ENCODE data around the gene CSTA. TPM values are rescaled to one million over a fixed set of nuclear protein-coding genes. Genes with fewer than 3 reads are reported as not detected.

The CSTA gene
- total RNA-seq = 1 to 10 TPM; 3.5 to 9.7 TPM
- long read RNA-seq, donor 1 = 0 reads
- long read RNA-seq, donor 2 = 0 reads

- intact Hi-C loops (cut with DNase I) = no loop called here
These were observed at the start of gene CSTA for GRCh38 chr3:122324871-122325323. Gene CSTA, plus strand, starts transcription at chr3:122325248. Its CDS starts 45 bp downstream, at chr3:122325293.

DNA sequence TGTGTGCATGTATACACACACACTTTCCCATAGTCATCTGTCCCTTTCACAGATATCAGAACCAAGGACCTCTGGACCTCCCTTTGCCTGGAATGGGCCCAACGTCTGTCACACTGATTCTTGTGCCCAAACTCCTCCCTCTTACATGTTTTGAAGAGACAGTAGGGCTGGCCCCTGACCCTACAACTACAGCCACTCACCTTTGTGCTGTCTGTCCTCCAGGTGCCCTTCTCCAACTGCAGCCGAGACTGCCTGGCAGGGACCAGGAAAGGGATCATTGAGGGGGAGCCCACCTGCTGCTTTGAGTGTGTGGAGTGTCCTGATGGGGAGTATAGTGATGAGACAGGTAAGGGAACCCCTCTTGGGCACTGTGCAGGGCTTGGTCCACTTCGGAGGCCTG, 43.2 kb upstream of the CSTA start:
- intact Hi-C loops (cut with DNase I) = no loop called here

More at GRCh38 chr3:122324871-122325323, at the start of gene CSTA:
- no peak for DNase-seq (ENCODE audit: low spot score)

GRCh38 chr3:122283796-122284445, 41.1 kb upstream of the CSTA start:
- intact Hi-C loops (cut with DNase I) = no loop called here
- DNase-seq (ENCODE audit: low spot score) = no peak

More for the DNA sequence above, 43.2 kb upstream of the CSTA start:
- DNase-seq (ENCODE audit: low spot score) = no peak

DNA sequence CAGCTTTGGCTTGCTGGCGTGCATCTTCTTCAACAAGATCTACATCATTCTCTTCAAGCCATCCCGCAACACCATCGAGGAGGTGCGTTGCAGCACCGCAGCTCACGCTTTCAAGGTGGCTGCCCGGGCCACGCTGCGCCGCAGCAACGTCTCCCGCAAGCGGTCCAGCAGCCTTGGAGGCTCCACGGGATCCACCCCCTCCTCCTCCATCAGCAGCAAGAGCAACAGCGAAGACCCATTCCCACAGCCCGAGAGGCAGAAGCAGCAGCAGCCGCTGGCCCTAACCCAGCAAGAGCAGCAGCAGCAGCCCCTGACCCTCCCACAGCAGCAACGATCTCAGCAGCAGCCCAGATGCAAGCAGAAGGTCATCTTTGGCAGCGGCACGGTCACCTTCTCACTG, 40.6 kb upstream of the CSTA start:
- intact Hi-C loops (cut with DNase I) = no loop called here
- no peak for DNase-seq (ENCODE audit: low spot score)

DNA sequence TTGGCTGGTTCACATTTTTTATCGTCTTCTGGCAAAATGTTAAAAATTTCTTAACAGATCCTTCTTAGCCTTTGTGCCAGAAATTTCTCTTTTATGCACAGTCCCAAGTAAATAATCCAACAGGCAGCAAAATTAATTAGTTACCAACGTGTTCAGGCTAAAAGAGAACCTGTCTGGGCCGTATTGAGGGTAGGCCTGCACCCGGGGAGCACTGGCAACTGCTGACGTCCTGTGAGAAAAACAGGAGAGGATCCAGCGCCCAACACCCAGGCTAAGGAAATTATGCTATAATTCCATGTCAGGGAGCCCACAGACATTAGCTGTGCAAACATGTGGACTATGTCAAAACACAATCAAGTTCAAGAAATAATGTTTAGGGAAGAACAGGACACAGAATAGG, 30.7 kb upstream of the CSTA start:
- intact Hi-C loops (cut with DNase I) = no loop called here
- DNase-seq (ENCODE audit: low spot score) = no peak

DNA sequence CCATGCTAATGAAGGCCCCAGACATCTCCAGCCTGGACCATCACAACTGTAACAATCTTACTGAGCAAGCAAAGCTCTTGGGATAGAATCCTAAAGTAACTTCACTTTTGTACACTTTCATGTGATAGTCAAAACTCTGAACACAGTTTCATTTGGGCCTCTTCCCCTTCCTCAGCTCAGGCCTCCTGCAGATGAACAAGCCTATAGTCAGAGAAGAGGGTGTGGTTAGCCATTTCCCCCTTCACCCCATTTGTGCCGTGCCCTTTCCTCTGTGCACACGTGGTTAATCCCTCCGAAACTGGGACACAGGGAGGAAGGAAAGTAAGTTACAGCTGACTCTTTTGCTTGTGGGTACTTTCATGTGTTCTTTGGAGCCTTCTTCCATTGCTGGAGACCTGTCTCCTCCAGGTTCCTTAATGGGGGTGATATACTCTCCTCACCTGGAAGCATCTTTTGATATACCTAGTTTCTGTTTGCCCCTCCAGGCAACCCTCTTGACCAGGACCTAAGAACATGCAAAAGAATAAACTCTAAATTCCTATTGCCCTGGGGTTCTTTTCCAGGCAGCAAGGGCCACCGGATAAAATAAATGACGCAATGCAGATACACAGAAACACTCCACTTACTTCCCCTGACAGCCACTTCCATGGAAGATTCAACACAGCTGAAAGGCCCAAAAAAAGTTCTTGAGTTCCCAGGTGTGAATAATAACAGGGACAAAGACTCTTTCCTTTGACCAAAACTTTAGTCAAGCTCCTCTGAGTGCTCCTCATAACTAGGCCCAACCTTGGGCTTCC, 29.6 kb upstream of the CSTA start:
- no peak for DNase-seq (ENCODE audit: low spot score)
- intact Hi-C loops (cut with DNase I) = no loop called here

- DNase-seq (ENCODE audit: low spot score) = no peak
These were observed 26.8 kb upstream of the CSTA start for GRCh38 chr3:122298239-122298638.

GRCh38 chr3:122299215-122299614, 25.8 kb upstream of the CSTA start:
- DNase-seq (ENCODE audit: low spot score) = no peak
- intact Hi-C loops (cut with DNase I) = no loop called here

More at GRCh38 chr3:122298239-122298638, 26.8 kb upstream of the CSTA start:
- intact Hi-C loops (cut with DNase I) = no loop called here

GRCh38 chr3:122299872-122300460, 25.1 kb upstream of the CSTA start:
- intact Hi-C loops (cut with DNase I) = no loop called here

GRCh38 chr3:122301063-122301462, 24.0 kb upstream of the CSTA start:
- intact Hi-C loops (cut with DNase I) = no loop called here
- no peak for DNase-seq (ENCODE audit: low spot score)

More at GRCh38 chr3:122299872-122300460, 25.1 kb upstream of the CSTA start:
- no peak for DNase-seq (ENCODE audit: low spot score)

DNA sequence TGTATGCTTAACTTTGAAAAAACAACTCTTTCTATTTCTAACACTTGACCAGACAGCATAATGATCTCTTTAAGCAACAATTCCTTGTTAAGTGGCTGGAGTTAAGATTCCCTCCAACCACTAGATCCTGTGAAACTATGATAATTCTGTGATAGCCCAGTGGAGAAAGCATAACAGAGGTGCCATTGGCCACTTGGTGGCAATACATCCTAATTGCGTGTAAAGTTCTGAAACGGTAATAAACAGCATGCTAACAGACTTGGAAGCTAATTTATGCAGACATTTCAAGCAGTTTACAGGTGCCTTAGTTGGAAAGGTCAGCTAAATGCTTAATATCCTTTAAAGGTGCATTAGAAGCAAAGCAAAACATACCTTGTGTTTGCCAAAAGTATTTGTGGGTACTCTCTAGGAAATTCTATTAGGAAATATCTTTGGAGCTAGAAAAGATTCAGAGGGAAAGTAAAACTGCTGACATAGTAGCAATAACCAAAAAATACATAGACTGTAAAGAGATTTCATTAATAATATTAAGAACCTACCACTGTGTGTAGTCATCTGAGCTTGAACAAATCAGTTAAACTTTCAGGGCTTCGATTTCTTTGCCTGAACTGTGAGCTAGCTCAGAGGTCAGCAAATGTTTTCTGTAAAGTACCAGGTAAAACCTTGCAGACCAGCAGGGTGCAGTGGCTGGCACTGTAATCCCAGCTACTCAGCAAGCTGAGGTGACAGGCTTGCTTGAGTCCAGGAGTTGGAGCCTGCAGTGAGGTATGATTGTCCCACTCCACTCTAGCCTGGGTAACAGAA, 19.0 kb upstream of the CSTA start:
- intact Hi-C loops (cut with DNase I) = no loop called here
- no peak for DNase-seq (ENCODE audit: low spot score)

DNA sequence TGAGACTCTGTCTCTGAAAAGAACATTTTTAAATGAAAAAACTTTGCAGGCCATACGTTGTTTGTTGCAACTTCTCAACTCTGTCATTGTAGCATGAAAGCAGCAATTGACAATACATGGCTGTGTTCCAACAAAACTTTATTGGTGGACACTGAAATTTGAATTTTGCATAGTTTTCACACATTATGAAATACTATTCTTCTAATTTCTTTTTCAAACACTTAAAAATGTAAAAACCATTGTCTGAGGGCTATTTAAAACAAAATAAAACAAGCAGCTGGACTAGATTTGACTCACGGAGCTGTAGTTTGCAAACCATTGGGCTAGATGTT, 18.5 kb upstream of the CSTA start:
- intact Hi-C loops (cut with DNase I) = no loop called here
- no peak for DNase-seq (ENCODE audit: low spot score)

DNA sequence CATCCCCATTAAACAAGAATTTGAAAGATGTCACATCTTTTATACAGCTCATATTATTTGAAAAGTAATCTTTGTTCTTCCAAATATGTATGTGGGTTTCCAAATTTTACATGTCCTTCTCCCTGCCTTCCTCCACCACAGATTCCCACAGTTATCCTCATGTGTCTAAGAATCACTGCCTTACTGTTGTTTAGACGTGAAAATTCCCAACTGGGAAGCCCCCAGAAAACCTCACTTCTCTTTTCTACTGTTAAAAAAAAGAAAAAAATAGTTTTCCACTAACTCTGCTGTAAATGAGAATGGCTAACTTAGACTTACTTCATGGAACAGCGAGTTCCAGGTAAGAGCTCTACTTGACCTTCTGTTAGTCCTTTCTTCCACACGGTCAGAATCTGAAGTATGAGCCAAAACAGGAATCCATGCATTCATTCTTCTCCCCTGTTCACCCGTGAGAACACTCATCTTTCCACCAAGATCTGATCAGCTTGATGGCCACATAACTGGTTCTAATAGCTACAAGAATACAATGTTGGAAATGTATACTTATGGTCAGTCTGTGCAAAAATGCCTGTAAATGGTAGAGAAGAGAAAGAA, 17.9 kb upstream of the CSTA start:
- DNase-seq (ENCODE audit: low spot score) = no peak
- intact Hi-C loops (cut with DNase I) = no loop called here

DNA sequence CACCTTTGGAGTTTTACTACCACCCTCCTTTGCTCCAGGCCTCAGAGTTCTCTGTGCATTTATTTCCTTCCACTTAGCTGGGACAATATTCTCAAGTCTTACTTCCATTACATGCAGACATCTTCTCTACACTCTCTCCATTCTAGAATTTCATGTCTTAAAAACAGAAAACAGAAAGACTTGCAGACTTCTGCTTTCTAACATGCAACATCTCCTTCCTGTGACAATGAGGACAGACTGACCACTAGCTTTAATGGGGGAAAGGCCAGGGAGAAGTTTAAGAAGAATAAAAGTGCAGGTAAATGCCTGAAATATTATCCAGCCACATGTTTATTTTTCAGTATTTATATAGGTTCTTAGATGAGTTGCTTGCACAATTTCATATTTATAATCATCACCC, 17.1 kb upstream of the CSTA start:
- intact Hi-C loops (cut with DNase I) = no loop called here
- DNase-seq (ENCODE audit: low spot score) = no peak

DNA sequence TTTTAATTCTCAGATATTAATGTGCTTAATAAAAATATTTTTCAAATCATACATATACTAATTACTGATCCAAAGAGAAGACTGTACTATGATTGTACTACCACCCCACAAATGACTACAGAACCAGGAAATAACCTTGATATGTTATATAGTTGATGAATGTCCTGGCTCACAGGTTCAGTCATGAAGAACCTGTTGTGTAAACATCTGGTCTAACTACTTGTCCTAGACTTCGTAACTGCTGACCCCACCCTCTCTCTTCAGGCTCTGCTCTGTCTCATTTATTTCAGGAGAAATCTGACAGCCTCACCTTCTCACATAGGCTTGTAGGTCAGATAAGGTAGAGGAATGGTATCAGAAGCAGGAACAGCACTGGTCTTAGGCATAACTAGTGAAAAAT, 14.7 kb upstream of the CSTA start:
- DNase-seq (ENCODE audit: low spot score) = no peak
- intact Hi-C loops (cut with DNase I) = no loop called here

DNA sequence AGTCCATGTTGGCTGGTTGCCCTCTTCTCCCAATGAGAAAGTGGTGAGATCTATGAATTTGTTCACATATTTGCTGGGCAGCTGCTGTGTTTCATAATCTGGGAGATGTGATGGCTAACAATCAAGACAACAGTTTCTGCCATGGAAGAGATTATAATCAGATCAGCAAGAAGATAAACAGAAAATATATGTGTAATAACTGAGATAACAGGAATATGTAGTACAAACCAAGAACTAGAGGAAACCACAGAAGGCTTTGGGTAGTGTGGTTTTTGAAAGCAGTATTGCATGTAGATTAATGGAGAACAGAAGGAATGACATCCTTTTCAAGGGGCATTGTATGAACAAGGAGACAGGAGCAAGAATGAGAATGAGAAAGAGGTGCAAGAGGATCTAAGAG, 12.2 kb upstream of the CSTA start:
- intact Hi-C loops (cut with DNase I) = no loop called here
- DNase-seq (ENCODE audit: low spot score) = no peak

- no peak for DNase-seq (ENCODE audit: low spot score)
- intact Hi-C loops (cut with DNase I) = no loop called here
These were observed 11.8 kb upstream of the CSTA start for GRCh38 chr3:122313281-122313680.

- DNase-seq (ENCODE audit: low spot score) = no peak
- intact Hi-C loops (cut with DNase I) = no loop called here
These were observed 10.7 kb upstream of the CSTA start for GRCh38 chr3:122314228-122314876.

DNA sequence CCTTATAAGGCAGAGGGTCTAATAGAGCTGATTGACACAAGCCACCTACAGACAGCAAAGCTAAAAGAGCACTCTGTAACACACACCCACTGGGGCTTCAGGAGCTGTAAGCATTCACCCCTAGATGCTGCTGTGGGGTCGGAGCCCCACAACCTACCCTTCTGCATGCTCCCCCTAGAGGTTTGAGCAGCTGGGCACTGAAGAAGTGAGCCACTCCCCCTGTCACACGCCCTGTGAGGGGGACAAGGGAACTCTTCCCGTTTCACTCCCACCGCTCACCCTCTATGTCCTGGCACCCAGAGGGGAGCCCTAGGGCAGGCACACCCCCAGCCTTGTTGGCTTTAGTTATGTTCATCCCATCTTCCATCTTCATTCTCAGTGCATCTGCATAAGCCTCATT, 9.4 kb upstream of the CSTA start:
- intact Hi-C loops (cut with DNase I) = no loop called here
- DNase-seq (ENCODE audit: low spot score) = no peak

All from posterior vena cava (tissue), 2 donors.